Testis (tissue), 2 donors: ENCODE measurements around the gene NCKAP5.

Source experiments
- POLR2A ChIP-seq: fragments of 450-650 bp; IDR thresholded peaks from one replicate; pipeline ENCODE4 v1.6.1; 2017; ENCODE audit warnings: antibody characterized with exemption, mild to moderate bottlenecking, moderate library complexity
- TF ChIP-seq, protein P1 (sequence below), 3 experiments: fragments of 450-650 bp in 2 of 3; fragments of 200-600 bp in 1 of 3; sonication (generic) in 1 of 3; IDR thresholded peaks; one replicate each; pipeline ENCODE4 v1.5.1; 2016 to 2019; ENCODE audit warnings: antibody characterized with exemption in 3 of 3, mild to moderate bottlenecking in 2 of 3, moderate library complexity in 1 of 3

DNA sequence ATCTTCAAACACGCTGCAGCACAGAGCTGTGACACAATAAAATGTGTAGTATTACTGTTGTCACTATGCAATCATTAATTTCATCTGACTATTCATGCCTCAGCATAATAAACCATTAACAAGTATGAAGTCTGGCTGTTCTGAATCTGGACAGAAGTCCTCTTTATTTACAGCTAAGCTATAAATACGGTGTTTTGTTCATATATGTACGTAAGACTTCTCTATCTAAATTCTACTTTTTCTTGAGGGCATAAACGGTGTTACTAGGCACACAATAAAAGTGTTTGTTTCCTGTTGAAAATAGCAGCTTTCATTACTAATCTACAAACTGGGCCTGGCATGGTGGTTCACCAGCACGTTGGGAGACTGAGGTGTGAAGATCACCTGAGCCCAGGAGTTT lies 443.8 kb downstream of the NCKAP5 start:
- TF ChIP-seq POLR2A: no peak
- TF ChIP-seq, protein P1, sequence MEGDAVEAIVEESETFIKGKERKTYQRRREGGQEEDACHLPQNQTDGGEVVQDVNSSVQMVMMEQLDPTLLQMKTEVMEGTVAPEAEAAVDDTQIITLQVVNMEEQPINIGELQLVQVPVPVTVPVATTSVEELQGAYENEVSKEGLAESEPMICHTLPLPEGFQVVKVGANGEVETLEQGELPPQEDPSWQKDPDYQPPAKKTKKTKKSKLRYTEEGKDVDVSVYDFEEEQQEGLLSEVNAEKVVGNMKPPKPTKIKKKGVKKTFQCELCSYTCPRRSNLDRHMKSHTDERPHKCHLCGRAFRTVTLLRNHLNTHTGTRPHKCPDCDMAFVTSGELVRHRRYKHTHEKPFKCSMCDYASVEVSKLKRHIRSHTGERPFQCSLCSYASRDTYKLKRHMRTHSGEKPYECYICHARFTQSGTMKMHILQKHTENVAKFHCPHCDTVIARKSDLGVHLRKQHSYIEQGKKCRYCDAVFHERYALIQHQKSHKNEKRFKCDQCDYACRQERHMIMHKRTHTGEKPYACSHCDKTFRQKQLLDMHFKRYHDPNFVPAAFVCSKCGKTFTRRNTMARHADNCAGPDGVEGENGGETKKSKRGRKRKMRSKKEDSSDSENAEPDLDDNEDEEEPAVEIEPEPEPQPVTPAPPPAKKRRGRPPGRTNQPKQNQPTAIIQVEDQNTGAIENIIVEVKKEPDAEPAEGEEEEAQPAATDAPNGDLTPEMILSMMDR (IDR thresholded peaks at IDR 0.05): no peak
